Stimulated activated CD4-positive, alpha-beta T cell treated with anti-CD3 and anti-CD28 coated beads, TNF-alpha, amount 100 ng/mL, for 4 hours (primary cell): ENCODE data around the gene TRIM5.
"Not testable (repeated sequence)": the region's sequence is repeated elsewhere in the genome, so short reads cannot be mapped to it uniquely, and the experiment has no call there.

Experiments
- DNase-seq, 3 experiments: peaks; one replicate each; pipeline ENCODE4 v3.0.0-alpha.2; 2020; ENCODE audit warnings: low read depth in 3 of 3

Gene TRIM5

DNA sequence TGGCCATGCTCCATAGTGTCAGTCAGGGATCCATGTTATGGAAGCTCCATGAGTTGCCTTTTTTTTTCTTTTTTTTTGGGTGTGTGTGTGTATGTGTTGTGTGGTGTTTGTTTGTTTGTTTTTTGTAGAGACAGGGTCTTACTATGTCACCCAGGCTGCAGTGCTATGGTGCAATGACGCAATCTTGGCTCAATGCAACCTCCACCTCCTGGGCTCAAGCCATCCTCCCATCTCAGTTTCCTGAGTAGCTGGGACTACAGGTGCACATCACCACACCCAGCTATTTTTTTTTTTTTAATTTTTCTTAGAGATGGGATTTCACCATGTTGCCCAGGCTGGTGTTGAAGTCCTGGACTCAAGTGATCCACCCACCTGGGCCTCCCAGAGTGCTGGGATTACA is 3.6 kb upstream of the TRIM5 start:
- no peak for DNase-seq

DNA sequence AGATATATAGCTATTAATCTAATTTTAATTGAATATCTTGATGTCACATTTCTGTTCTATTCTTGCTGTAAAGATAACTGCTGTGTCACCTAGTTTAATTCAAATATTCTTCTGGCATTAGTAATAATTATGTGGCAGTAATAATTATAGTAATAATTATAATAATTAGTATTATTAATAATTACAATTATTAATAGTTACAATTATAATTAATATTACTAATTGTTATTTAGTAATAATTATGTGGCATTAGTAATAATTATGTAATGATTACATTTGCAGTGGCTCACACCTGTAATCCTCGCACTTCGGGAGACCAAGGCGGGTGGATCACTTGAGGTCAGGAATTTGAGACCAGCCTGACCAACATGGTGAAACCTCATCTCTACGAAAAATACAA is 1.6 kb upstream of the TRIM5 start:
- DNase-seq: no peak

DNA sequence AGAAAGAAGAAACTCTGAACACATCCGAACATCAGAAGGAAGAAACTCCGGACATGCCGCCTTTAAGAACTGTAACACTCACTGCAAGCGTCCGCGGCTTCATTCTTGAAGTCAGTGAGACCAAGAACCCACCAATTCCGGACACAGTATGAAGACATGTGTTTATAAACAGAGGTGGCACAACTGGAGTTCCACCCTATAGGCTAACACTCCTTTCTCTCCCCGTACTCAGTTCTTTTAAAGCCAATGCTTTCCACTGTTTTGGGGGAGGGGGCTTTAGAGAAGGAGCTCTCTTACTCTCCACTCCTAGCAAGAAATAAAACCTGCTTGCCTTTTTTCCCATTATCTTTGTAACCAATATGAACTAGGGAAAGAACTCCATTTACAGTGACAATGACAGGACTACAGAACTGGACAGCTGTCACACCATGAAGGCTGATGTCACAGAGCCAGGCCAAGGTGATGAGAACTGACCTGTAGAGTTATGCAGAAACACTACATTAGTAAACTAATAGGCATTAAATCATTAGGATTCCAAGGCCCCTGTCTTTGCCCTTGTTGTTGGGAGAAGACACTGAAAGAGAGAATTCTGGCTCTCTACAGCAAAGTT is 733 bp downstream of the TRIM5 start:
- no peak for DNase-seq

DNA sequence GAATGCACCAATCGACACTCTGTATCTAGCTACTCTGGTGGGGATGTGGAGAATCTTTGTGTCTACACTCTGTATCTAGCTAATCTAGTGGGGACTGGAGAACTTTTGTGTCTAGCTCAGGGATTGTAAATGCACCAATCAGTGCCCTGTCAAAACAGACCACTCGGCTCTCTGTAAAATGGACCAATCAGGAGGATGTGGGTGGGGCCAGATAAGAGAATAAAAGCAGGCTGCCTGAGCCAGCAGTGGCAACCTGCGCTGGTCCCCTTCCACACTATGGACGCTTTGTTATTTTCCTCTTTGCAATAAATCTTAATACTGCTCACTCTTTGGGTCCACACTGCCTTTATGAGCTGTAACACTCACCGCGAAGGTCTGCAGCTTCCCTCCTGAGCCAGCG is 1.3 kb downstream of the TRIM5 start:
- DNase-seq: peak in 2 of 3 experiments; percentile 13 to 23

DNA sequence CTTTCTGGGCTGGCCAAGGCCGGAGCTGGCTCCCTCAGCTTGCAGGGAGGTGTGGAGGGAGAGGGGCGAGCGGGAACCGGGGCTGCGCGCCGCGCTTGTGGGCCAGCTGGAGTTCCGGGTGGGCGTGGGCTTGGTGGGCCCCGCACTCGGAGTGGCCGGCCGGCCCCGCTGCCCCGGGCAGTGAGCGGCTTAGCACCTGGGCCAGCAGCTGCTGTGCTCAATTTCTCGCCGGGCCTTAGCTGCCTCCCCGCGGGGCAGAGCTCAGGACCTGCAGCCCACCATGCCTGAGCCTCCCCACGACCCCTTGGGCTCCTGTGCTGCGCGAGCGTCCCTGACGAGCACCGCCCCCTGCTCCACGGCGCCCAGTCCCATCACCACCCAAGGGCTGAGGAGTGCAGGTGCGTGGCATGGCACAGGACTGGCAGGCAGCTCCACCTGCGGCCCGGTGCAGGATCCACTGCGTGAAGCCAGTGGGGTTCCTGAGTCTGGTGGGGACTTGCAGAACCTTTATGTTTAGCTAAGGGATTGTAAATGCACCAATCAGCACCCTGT is 1.9 kb downstream of the TRIM5 start:
- DNase-seq: not testable (repeated sequence)

DNA sequence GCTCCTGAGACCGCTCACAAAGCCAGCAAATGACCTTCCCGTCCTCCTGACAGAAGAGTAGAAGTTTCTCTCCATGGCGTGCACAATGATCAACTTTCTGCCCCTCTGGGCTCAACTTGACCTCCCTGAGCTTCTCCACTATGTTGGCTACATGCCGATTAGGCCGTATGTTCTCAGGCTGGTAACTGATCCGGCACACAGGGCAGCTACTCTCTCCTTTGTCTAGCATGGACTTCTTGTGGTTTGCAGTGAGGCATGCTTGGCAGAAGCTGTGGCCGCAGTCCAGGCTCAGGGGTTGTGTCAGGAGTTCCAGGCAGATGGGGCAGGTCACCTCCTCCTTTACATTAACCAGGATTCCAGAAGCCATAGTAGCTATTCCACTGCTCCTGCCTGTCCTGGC is 5.1 kb downstream of the TRIM5 start:
- no peak for DNase-seq

DNA sequence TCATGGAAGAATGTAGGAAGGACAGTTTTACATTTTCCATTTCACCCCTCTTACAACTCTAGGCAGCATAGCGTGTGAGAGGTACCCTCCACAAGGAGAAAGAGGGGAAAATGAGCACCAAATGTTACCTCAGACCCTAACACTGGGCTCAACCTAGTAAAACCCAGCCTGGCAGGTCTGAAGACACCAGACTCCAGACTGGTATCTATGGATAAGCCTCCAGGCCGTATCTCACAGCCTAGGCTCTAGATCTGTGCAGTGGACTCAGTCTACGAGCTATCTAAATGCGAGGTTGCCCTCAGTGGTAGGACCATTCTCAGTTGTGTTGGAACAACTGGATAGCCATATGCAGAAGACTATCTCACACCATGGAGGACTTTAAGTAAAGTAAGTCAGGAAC is 10.5 kb downstream of the TRIM5 start:
- no peak for DNase-seq

DNA sequence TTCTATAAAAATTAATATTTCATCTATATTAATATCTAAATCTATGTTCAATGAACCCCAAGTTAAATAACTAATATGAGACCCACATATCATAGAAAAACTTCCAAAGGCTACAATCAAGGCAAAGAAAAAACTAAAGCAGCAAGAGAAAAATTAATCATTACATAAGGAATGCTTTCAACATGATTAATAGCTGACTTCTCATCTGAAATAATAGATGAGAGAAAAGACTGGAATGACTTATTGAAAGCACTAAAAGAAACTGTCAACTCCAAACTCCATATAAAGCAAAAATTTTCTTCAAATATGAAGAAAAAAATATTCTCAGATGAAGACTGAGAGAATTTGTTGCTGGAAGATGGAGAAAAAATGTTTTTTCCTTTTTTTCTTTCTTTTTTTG is 13.0 kb downstream of the TRIM5 start:
- no peak for DNase-seq

DNA sequence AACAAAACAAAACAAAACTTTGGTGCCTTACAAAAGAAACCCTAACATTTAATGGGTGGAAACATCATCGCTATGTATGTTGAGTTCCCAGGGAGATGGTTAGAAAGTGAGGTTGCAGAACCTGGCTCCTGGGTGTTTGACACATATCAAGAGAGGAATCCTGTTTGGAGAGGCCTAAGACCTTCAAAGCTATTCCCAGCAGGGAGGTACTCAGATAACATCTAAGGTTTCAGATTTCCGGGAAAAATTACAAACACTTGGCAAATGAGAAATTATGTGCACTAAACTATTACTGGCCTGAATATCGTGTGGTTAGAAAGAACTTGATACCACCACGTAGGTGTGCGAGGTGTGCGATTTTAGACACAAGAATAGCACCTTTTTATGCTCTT is 18.5 kb downstream of the TRIM5 start:
- no peak for DNase-seq

DNA sequence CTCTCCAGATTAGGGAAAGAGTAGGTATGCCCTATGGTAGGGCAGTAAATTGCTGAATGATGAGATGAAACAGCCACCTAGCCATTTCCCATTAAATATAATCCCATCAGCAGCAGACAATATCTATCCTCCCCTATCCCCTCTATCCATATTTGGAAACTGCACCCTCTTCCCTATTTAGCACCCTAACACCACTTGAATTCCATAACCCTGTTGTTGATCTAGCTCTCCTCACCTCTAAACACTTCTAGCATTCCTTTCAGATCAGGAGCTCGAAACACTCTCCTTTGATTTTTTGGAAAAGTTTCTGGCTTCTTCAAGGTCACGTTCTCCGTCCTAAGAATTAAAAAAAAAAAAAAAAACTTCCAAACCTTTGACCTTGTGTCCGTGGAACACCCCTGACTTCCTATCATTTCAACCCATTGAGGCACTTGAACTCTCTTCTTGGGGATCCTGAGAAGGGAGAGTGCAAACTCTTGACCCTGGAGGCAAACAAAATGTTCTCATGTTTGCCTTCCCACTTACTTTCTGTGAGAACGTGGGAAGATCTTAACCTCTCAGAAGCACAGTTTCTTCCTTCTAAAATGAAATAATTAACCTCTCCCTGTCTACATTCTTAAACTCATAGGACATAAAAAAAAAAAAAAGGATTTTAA is 19.0 kb downstream of the TRIM5 start:
- DNase-seq: no peak

DNA sequence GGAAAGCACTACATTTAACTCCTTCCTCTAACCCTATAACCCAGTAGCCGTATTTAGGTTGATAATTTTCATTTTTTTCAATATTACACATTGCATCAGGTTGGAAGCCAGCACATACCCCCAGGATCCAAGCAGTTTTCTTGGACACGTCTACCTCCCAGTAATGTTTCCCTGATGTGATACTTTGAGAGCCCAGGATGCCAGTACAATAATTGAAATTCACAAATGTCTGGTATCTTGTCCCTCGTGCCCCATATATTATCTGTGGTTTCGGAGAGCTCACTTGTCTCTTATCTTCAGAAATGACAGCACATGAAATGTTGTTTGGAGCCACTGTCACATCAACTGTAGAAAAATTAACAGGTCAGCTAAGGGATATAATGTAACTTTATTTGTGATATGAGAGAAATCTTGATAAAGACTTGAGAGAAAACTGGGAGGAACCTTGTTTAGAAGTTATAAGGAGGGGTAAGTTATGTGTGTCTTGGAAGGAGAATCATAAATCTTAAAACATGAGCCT is 19.8 kb downstream of the TRIM5 start:
- DNase-seq: no peak

DNA sequence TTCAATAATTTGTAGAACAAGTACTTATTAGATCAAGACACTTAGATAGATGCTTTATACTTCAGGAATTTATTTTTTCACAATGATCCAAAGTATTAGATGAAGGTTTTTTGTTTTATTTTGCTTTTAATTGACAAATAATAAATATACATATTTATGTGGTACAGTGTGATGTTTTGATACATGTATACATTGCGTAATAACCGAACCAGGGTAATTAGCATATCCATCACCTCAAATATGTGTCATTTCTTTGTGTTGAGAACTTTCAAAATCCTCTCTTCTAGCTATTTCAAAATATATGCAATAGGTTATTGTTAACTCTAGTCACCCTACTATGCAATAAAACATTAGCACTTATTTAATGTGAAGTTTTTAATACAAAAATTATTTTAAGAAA is 21.4 kb downstream of the TRIM5 start:
- no peak for DNase-seq

DNA sequence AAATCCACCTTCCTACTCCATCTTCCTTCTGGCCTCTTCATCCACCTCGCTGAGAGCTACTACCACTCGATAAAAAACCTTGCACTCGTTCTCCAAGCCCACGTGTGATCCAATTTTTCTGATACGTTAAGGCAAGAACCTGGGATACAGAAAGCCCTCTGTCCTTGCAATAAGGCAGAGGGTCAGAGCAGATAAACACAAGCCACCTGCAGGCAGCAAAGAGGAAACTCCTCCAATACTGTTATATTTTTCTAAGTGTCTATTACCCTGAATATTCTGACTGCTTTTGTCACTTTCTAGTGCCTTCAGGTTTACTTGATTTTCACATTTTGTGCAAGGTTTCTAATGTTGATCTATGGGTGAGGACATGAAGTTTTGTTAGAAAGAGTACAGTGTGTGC is 26.6 kb downstream of the TRIM5 start:
- DNase-seq: no peak

DNA sequence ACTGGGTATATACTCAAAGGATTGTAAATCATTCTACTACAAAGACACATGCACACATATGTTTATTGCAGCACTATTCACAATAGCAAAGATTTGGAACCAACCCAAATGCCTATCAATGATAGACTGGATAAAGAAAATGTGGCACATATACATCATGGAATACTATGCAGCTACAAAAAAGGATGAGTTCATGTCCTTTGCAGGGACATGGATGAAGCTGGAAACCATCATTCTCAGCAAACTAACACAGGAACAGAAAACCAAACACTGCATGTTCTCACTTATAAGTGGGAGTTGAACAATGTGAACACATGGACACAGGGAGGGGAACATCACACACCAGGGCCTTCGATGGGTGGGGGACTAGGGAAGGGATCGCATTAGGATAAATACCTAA is 27.9 kb downstream of the TRIM5 start:
- not testable (repeated sequence) for DNase-seq

DNA sequence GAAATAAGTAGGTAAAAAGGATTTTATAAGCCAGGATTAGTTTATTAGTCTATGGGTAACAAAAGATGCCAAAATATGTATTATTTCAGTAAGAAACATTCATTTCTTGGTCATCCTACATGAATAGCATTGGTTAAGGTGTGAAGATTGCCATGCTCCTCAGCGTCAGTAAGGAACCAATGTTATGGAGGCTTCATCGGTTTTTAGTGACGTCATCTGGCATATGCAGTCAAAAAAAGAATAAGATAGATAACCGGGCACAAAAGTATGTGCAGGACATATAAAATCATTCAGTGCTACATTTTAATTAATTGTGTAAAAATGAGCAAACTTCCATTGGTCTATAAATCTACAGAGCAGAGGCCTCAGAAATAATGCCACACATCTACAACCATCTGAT is 29.4 kb downstream of the TRIM5 start:
- DNase-seq: no peak

DNA sequence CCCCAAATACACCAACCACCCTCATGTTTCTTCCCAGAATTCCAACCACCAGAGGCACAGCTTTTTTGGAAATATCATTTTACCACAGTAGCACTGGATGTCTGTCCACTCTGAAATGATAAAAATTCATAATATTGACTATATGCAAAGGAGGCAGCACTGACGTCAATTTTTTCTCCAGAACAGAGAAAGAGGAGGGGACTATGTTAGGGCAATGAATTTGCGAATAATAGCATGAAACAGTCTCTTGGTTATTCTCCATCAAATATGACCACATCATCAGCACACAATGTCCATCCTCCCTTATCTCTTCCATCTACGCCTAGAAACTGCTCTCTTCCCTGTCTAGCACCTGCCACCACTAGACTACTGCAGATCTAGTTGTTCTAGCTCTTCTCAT is 38.7 kb downstream of the TRIM5 start:
- DNase-seq: no peak

DNA sequence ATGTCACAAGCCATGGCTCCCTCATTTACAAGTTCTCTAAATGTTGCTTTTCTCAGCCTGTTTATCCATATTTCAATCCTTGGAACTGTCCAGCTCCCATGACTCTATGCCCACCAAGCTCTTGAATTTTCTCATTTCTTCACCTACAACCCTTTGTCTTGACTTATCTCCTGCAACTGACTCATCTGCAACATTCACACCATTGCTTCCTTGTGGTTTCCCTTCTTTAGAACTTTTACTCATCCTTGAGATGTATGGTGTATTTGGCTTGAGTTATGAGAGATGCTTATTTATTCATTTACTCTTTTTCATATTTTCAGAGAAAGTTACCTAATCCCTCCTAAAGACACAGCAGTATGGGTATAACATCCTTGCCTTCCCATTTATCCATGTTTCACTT is 41.3 kb downstream of the TRIM5 start:
- DNase-seq: no peak

DNA sequence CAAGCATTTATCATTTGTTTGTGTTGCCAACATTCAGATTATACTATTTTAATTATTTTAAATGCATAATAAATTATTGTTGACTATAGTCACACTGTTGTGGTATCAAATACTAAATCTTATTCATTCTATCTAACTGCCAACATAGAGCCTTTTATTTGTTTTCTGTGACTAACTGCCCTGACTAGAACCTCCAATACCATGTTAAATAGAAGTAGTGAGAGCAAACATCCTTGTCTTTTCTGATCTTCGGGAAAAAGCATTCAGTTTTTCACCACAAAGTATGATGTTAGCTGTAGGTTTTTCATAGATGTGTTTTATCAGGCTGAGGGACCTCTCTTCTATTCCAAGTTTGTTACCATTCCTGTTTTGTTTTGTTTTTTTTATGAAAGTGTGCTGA is 44.9 kb downstream of the TRIM5 start:
- DNase-seq: no peak

DNA sequence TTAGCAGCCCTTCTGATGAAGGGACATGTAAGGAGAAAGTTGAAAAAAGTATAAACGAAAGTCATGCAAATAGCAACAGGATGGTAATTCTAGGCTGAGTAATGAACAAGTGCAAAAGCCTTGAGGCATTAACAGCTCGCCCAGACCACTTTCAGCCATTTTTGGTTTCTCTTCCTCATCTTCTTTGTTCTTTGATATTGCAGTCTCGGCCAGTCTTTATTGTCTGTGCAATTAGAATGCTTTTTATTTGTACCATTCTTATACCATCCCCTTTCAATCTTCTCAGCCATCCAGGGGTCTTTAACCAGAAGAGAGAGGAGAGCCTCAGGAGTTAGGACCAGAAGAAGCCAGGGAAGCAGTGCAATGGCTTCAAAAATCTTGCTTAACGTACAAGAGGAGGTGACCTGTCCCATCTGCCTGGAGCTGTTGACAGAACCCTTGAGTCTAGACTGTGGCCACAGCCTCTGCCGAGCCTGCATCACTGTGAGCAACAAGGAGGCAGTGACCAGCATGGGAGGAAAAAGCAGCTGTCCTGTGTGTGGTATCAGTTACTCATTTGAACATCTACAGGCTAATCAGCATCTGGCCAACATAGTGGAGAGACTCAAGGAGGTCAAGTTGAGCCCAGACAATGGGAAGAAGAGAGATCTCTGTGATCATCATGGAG is 52.8 kb downstream of the TRIM5 start:
- no peak for DNase-seq

DNA sequence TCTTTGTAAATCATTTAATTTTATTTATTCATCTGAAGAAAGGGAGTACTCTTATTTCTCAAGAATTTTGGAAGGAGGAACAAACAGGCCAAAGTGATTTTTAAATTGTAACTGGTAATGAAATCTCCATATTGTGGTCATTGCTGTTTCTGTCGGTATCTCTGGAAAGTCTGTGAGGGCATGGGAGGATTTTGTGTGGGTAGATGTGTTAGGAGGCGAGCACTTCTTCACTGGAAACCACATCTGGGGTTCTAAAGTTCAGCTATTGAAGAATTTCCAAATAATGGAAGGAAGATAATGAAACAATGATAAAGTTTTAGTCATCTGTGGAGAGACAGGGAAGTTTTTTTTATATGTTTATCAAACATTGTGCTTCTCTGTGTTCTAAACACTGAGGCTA is 53.5 kb downstream of the TRIM5 start:
- no peak for DNase-seq

DNA sequence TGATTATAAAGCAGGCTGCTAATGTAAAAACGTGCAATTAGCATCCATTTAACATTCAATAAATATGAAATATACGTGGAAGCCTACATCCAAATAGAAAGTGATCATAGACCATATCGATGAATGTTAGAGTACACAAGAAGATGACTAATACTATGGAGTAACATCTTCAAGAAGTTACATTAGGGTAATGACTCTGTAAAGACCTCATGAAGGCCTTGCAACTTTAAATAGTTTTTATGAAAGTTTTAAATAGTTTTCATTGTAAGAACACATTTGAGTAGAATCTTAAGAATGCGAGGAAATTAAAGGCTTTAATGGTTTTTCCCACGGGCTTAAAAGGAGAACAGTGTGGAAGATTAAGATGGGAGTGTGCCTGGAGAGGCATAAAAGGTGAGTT is 58.7 kb downstream of the TRIM5 start:
- DNase-seq: no peak

DNA sequence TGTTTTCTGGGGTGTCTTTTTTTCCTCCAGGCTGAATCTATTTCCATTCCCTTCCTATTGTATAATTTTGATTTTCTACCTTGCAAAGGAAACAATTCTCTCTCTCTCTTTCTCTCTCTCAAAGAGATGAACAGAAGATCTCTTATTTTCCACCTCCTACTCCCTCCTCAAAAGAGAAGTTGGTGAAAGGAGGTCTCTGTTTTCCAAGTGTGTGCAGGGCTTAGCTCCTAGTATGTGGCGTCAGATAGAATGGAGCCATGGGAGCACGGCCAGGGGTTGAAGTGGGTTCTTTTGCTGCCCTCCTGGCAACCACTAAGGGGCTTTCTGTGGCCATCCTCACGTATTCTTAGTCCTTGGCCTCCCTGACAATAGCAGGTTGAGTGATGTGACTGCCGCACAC is 59.6 kb downstream of the TRIM5 start:
- no peak for DNase-seq
